Bronchial epithelial cell (primary cell): ENCODE measurements around the gene KCNG4. TPM values are rescaled to one million over a fixed set of nuclear protein-coding genes. Genes with fewer than 3 reads are reported as not detected.

ENCODE experiments used
- DNase-seq: peaks from one replicate; pipeline ENCODE4 v3.0.0-alpha.2; 2010; ENCODE audit warnings: low read depth
- FAIRE-seq: peaks from 2 replicates; lab custom pipeline; 2011; peaks lifted over from hg19 to GRCh38; lab: Jason Lieb, UNC
- H3K27me3 ChIP-seq: 2 replicates; pipeline ENCODE4 v1.5.1; 2011; ENCODE audit warnings: low read length; ENCODE audit not compliant: control insufficient read depth, insufficient read depth
- H3K36me3 ChIP-seq: 2 replicates; pipeline ENCODE4 v1.5.1; 2011; ENCODE audit warnings: low read length; ENCODE audit not compliant: control insufficient read depth, insufficient read depth
- H3K4me3 ChIP-seq: 2 replicates; pipeline ENCODE4 v1.5.1; 2011; ENCODE audit warnings: mild to moderate bottlenecking, low read depth, low read length, control low read depth
- total RNA-seq: library from RNA; depleted of rRNA; stranded (reverse); fragments of >200 nt; gene quantifications from 2 replicates; pipeline ENCODE4 v1.2.1, GENCODE V29; 2014
- TF ChIP-seq, protein P1 (sequence below): IDR thresholded peaks from 2 replicates; pipeline ENCODE4 v1.5.1; 2011; ENCODE audit warnings: mild to moderate bottlenecking, moderate library complexity, low read length, control low read depth, inconsistent platforms; ENCODE audit not compliant: insufficient read depth, severe bottlenecking

The KCNG4 gene
- total RNA-seq, 1 donor from 2014 or later: not detected

- no peak for FAIRE-seq
- TF ChIP-seq, protein P1, sequence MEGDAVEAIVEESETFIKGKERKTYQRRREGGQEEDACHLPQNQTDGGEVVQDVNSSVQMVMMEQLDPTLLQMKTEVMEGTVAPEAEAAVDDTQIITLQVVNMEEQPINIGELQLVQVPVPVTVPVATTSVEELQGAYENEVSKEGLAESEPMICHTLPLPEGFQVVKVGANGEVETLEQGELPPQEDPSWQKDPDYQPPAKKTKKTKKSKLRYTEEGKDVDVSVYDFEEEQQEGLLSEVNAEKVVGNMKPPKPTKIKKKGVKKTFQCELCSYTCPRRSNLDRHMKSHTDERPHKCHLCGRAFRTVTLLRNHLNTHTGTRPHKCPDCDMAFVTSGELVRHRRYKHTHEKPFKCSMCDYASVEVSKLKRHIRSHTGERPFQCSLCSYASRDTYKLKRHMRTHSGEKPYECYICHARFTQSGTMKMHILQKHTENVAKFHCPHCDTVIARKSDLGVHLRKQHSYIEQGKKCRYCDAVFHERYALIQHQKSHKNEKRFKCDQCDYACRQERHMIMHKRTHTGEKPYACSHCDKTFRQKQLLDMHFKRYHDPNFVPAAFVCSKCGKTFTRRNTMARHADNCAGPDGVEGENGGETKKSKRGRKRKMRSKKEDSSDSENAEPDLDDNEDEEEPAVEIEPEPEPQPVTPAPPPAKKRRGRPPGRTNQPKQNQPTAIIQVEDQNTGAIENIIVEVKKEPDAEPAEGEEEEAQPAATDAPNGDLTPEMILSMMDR: no peak
Measured at GRCh38 chr16:84199097-84199496, 40.7 kb downstream of the KCNG4 start.

DNA sequence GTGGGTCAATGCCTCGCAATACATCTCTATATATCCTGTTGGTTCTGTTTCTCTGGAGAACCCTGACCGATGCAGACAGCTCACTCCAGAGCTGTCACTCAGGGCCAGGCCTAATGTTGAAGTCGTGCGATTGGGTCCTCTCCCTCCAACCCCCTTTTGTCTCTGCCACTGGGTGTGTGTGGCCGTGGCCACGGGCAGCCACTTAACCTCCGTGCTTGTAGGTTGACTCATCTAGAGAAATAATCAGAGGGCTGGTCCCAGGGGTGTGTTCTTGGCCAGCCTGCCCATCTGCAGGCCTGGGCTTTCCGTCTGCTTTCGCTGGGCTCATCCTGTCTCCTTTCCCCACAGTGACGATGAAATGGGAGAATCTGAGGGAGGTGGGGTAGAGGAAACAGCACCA lies 41.4 kb downstream of the KCNG4 start:
- TF ChIP-seq, protein P1: no peak
- DNase-seq (peak; percentile 54), FAIRE-seq (peak; percentile 47)
- Histone ChIP-seq H3K4me3 (no peak overlapping the region), H3K36me3 (no peaks in the 10 kb centered on the region), H3K27me3 (no peaks in the 10 kb centered on the region)

More at GRCh38 chr16:84199097-84199496, 40.7 kb downstream of the KCNG4 start:
- no peak for DNase-seq
- no peaks in the 10 kb centered on the region for H3K36me3 ChIP-seq
- H3K4me3 ChIP-seq: no peak overlapping the region
- no peaks in the 10 kb centered on the region for H3K27me3 ChIP-seq

DNA sequence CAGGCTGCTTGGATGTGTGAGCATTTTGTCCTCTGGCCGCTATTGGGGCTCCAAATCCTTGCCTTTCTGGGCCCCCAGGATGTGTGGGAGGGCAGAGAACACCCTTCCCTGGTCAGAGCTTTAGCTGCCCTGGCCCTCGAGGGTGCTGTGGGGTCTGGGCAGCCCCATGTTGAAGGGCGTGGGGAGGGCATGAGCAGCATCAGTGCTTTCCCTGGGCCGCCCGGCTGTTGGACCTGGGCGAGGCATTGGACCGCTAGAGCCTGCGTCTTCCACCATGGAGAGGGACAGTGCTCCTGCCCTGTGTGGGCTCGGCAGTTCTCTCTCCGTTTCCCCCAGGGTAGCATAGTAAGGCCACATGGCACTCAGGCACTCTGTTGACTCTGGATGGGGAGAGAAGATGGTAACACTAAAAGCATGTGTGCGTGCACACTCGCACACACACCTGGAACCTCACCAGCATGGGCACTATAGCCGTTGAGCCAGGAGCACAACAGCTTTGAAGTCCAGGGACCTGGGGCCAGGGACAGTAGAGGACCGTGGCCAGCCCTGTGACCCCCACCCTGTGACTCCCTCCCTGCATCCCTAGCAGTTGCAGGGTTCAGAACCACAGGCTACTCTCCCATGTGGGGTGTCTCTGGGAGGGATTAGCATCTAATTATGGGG lies 42.2 kb downstream of the KCNG4 start:
- no peak for DNase-seq
- TF ChIP-seq, protein P1: no peak
- H3K27me3 ChIP-seq: no peaks in the 10 kb centered on the region
- H3K4me3 ChIP-seq: no peak overlapping the region
- FAIRE-seq: no peak
- no peaks in the 10 kb centered on the region for H3K36me3 ChIP-seq

- no peaks in the 10 kb centered on the region for H3K27me3 ChIP-seq
- FAIRE-seq (no peak), DNase-seq (peak; percentile 75)
- TF ChIP-seq, protein P1: no peak
- peak overlapping the region; percentile 43 for H3K4me3 ChIP-seq
- H3K36me3 ChIP-seq: no peaks in the 10 kb centered on the region
Measured at GRCh38 chr16:84196727-84197394, 43.0 kb downstream of the KCNG4 start.

DNA sequence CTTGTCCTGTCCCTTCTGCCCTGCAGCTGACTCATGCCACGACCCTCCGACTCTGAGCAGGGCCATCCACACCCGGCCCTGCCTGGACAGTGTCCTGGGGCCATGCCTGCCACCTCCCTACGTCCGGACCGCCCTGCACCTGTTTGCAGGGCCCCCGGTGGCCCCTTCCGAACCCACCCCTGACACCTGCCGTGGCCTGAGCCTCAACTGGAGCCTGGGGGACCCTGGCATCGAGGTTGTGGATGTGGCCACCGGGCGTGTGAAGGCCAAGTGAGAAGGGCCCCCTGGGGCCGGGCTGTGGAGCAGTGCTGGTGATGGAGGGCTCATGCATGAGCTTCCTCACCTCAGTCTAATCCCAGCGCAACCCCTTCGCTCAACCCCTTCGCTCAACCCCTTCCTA lies 43.7 kb downstream of the KCNG4 start:
- Histone ChIP-seq H3K27me3 (no peaks in the 10 kb centered on the region), H3K36me3 (no peaks in the 10 kb centered on the region), H3K4me3 (peak overlapping the region; percentile 43)
- DNase-seq (no peak), FAIRE-seq (no peak)
- TF ChIP-seq, protein P1: no peak
